Eye (tissue), 1 donor: ENCODE results near the gene SGO2.

ENCODE experiments used
- DNase-seq: peaks from one replicate; pipeline ENCODE4 v3.0.0-alpha.2; 2015

SGO2 gene

GRCh38 chr2:200525882-200526651 is at the start of gene SGO2:
Gene SGO2, plus strand, starts transcription at chr2:200526207. Its CDS starts 6,769 bp downstream, at chr2:200532976.
- peak; percentile 98 for DNase-seq

GRCh38 chr2:200476836-200477235 is 49.2 kb upstream of the SGO2 start:
- DNase-seq: no peak

- DNase-seq: no peak
Observed at GRCh38 chr2:200477667-200478131, 48.3 kb upstream of the SGO2 start.

GRCh38 chr2:200479692-200480265 is 46.2 kb upstream of the SGO2 start:
- DNase-seq: no peak

GRCh38 chr2:200482194-200482593 is 43.8 kb upstream of the SGO2 start:
- DNase-seq: peak; percentile 42

- peak; percentile 43 for DNase-seq
Observed at GRCh38 chr2:200483729-200484198, 42.2 kb upstream of the SGO2 start.

GRCh38 chr2:200484934-200485333 is 41.1 kb upstream of the SGO2 start:
- peak; percentile 43 for DNase-seq

- DNase-seq: peak; percentile 14
Observed at GRCh38 chr2:200486529-200486928, 39.5 kb upstream of the SGO2 start.

- peak; percentile 9 for DNase-seq
Observed at GRCh38 chr2:200488169-200488568, 37.8 kb upstream of the SGO2 start.

- DNase-seq: no peak
Observed at GRCh38 chr2:200490001-200490400, 36.0 kb upstream of the SGO2 start.

- DNase-seq: no peak
Observed at GRCh38 chr2:200492656-200493055, 33.4 kb upstream of the SGO2 start.

GRCh38 chr2:200494048-200494447 is 32.0 kb upstream of the SGO2 start:
- no peak for DNase-seq

- no peak for DNase-seq
Observed at GRCh38 chr2:200496696-200497095, 29.3 kb upstream of the SGO2 start.

- no peak for DNase-seq
Observed at GRCh38 chr2:200498402-200499162, 27.4 kb upstream of the SGO2 start.

GRCh38 chr2:200502196-200502595 is 23.8 kb upstream of the SGO2 start:
- no peak for DNase-seq

- no peak for DNase-seq
Observed at GRCh38 chr2:200506679-200507078, 19.3 kb upstream of the SGO2 start.

- DNase-seq: no peak
Observed at GRCh38 chr2:200507179-200507578, 18.8 kb upstream of the SGO2 start.

GRCh38 chr2:200509235-200509611 is 16.8 kb upstream of the SGO2 start:
- no peak for DNase-seq

- DNase-seq: peak; percentile 94
Observed at GRCh38 chr2:200509612-200510433, 16.2 kb upstream of the SGO2 start, which contains the start of gene KCTD18. Gene KCTD18, minus strand, starts transcription at chr2:200510068. Its CDS starts 3,052 bp downstream, at chr2:200507016.

- DNase-seq: no peak
Observed at GRCh38 chr2:200515155-200515554, 10.9 kb upstream of the SGO2 start.

- DNase-seq: no peak
Observed at GRCh38 chr2:200523158-200523557, 2.8 kb upstream of the SGO2 start.

GRCh38 chr2:200523604-200524003 is 2.4 kb upstream of the SGO2 start:
- no peak for DNase-seq

- no peak for DNase-seq
Observed at GRCh38 chr2:200525066-200525465, 941 bp upstream of the SGO2 start.
